Measurements from ENCODE around the gene ME3. TPM values are rescaled to one million over a fixed set of nuclear protein-coding genes. Genes with fewer than 3 reads are reported as not detected.

Gene ME3
- total RNA-seq, 2 experiments from 2014 or later, result 1.5 to 2.9 TPM

DNA sequence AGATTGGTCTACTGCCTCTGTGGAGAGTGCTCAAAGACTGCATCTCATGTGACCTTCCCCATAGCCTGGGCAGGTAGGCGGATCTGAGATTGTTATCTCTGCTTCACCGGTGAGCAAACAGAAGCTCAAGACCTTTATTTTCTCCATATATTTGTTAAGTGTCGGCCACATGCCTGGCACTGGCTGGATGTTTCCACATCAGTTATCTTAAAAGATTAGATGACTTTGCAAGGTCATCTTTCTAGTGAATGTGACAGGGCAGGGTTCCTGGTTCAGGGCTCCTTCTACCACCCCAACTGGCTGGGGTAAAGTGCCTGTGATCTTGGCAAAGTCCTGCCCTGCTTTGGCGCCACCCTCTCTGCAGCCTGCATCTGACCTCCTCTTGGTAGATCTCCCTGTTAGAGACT lies 172.7 kb downstream of the ME3 start:
- POLR2A ChIA-PET, result no interaction called here
- no peak overlapping the region for H3K4me3 Mint-ChIP-seq
- no peak for DNase-seq
- no peak overlapping the region for H3K27ac Mint-ChIP-seq
- peaks cover 8% of the 10 kb centered on the region for H3K4me1 Mint-ChIP-seq
- H3K27me3 Mint-ChIP-seq, result no peaks in the 10 kb centered on the region
- CTCF ChIA-PET, result interaction anchor here (1.0 kb wide), 1 partner anchor 45 kb away, joined by 3 read pairs; no protein-coding TSS in a partner anchor
- H3K9me3 Mint-ChIP-seq, result no peaks in the 10 kb centered on the region
- no peaks in the 10 kb centered on the region for H3K36me3 Mint-ChIP-seq (ENCODE audit: low read depth)

DNA sequence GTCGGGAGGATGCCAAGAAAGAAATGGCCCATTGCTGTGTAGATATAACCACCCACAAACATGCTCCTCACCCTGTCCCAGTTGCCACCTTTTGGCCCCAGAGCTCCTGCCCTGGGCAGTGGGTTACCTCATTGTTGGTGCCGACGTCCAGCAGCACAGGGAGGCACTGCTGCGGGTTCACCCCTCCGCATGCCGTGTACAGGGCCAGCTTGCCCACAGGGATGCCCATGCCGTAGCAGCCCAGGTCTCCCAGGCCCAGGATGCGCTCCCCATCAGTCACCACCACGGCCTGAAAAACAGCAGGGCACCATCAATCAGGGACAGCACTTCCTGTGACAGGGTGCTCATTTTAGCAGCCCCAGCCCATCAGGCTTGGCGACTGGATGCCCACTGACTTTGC lies 174.6 kb downstream of the ME3 start:
- H3K27ac Mint-ChIP-seq, result no peak overlapping the region
- no peaks in the 10 kb centered on the region for H3K27me3 Mint-ChIP-seq
- no peaks in the 10 kb centered on the region for H3K9me3 Mint-ChIP-seq
- ChIA-PET POLR2A (no interaction called here), CTCF (no interaction called here)
- H3K4me3 Mint-ChIP-seq, result no peak overlapping the region
- H3K36me3 Mint-ChIP-seq (ENCODE audit: low read depth), result no peaks in the 10 kb centered on the region
- DNase-seq, result no peak
- no peaks in the 10 kb centered on the region for H3K4me1 Mint-ChIP-seq

- ChIA-PET POLR2A (no interaction called here), CTCF (no interaction called here)
- no peaks in the 10 kb centered on the region for H3K4me1 Mint-ChIP-seq
- no peaks in the 10 kb centered on the region for H3K27me3 Mint-ChIP-seq
- no peaks in the 10 kb centered on the region for H3K9me3 Mint-ChIP-seq
- no peak for DNase-seq
- no peak overlapping the region for H3K27ac Mint-ChIP-seq
- no peaks in the 10 kb centered on the region for H3K36me3 Mint-ChIP-seq (ENCODE audit: low read depth)
- H3K4me3 Mint-ChIP-seq, result no peak overlapping the region
Observed at GRCh38 chr11:86497310-86497709, 175.1 kb downstream of the ME3 start.

DNA sequence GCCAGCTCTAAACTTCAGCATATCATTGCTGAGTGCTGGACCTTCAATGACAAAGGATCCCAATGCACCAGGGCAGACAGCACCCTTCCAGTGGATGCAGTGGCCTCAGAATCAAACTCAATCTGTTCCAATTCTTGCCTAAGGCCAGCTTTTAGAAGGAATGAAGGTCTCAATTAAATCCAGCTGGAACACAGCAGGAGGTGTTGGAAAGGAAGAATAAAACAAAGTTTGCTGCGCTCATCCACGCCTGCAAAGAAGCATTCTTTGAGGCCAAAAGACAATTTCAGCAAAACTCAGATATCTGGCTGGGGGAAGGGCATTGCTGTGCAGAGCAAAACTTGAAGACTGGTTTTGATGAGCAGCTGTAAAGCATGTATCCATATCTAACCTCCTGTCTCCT lies 177.1 kb downstream of the ME3 start:
- ChIA-PET CTCF (no interaction called here), POLR2A (no interaction called here)
- Mint-ChIP-seq H3K36me3 (ENCODE audit: low read depth) (no peaks in the 10 kb centered on the region), H3K4me3 (no peak overlapping the region), H3K4me1 (no peaks in the 10 kb centered on the region), H3K27me3 (no peaks in the 10 kb centered on the region), H3K9me3 (no peaks in the 10 kb centered on the region), H3K27ac (no peak overlapping the region)
- DNase-seq, result no peak

DNA sequence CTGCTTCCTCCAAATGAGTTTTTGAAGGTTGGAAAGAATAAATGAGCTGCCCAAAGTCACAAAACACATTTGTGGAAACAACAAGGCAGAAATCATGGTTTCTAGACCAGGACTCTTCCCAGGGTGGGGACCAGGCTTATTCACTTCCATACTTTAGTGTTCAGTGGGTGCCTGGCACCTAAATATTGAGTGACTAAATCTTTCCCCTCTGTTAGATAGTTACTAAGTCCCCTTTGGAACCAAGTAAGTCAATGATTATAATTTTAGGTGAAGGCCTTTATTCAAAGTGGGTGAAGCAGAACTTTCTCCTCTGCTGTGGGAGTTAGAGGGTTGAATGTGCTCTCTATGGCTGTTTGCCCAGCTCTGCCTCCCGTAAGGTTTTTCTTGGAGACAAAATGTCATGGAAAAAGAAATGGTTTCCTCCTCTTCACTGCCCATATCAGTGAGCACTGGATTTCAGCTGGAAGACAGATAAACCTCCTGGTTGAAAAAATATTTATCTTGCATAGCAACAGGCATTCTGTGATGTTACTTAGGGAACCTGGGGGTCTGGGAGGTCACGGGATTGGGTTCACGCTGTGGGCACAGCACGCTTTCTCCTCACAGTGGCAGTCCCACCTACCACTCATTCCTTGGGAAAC lies 179.9 kb downstream of the ME3 start:
- ChIA-PET POLR2A (interaction anchor here (0.5 kb wide), 1 partner anchor 800 kb away, joined by 3 read pairs; no protein-coding TSS in a partner anchor), CTCF (interaction anchor here (0.6 to 1.6 kb wide), 3 partner anchors 9 to 165 kb away, joined by 3 to 5 read pairs (median 4); no protein-coding TSS in a partner anchor)
- H3K27me3 Mint-ChIP-seq, result no peaks in the 10 kb centered on the region
- H3K27ac Mint-ChIP-seq, result no peak overlapping the region
- H3K36me3 Mint-ChIP-seq (ENCODE audit: low read depth), result no peaks in the 10 kb centered on the region
- DNase-seq, result no peak
- no peaks in the 10 kb centered on the region for H3K4me1 Mint-ChIP-seq
- H3K4me3 Mint-ChIP-seq, result no peak overlapping the region
- H3K9me3 Mint-ChIP-seq, result no peaks in the 10 kb centered on the region

DNA sequence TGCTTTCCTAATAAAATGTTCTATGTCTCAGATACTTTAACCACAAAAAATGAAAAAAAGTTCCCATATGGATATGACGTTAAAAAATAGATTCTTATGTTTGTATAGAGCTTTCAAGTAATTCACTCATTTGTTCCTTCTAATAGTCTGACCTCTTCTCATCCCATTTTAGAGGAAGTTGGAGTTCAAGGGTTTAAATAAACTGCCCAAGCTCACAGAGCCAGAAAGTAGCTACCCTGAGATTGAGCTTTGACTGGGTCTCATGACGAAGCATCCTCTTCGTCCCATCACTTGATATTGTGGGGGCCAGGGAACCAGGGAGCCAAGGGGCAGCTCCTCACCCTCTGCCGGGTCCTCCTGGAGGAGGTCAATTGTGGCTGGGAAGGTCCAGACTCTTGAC lies 181.4 kb downstream of the ME3 start:
- no peaks in the 10 kb centered on the region for H3K27me3 Mint-ChIP-seq
- H3K4me3 Mint-ChIP-seq, result no peak overlapping the region
- no peaks in the 10 kb centered on the region for H3K36me3 Mint-ChIP-seq (ENCODE audit: low read depth)
- no peaks in the 10 kb centered on the region for H3K9me3 Mint-ChIP-seq
- ChIA-PET POLR2A (no interaction called here), CTCF (no interaction called here)
- DNase-seq, result no peak
- H3K4me1 Mint-ChIP-seq, result no peaks in the 10 kb centered on the region
- no peak overlapping the region for H3K27ac Mint-ChIP-seq

GRCh38 chr11:86490582-86490981 lies 181.8 kb downstream of the ME3 start:
- H3K9me3 Mint-ChIP-seq, result no peaks in the 10 kb centered on the region
- no peak for DNase-seq
- ChIA-PET POLR2A (no interaction called here), CTCF (no interaction called here)
- no peaks in the 10 kb centered on the region for H3K4me1 Mint-ChIP-seq
- no peak overlapping the region for H3K27ac Mint-ChIP-seq
- H3K36me3 Mint-ChIP-seq (ENCODE audit: low read depth), result no peaks in the 10 kb centered on the region
- H3K4me3 Mint-ChIP-seq, result no peak overlapping the region
- H3K27me3 Mint-ChIP-seq, result no peaks in the 10 kb centered on the region

DNA sequence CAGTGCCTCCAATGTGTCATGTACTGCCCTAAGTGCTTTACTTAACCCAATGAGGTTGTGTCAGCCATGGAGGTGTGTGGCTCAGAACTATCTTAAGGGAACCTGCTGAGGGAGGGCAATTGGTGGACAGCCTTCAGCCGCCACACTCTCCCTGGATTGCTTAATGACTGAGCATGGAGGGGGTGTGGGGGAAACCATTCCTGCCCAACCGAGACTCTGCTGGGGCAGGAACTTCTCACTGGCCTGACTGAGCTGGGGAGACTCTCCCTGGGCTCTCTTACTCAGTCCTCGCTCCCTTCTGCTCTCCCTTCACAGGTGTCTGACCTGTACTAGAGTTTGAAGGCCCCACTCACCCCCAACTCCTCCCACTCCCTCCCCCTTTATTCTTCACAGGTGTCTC lies 183.0 kb downstream of the ME3 start:
- H3K4me3 Mint-ChIP-seq, result no peak overlapping the region
- DNase-seq, result no peak
- no peaks in the 10 kb centered on the region for H3K27me3 Mint-ChIP-seq
- no peak overlapping the region for H3K27ac Mint-ChIP-seq
- H3K4me1 Mint-ChIP-seq, result no peaks in the 10 kb centered on the region
- POLR2A ChIA-PET, result no interaction called here
- H3K36me3 Mint-ChIP-seq (ENCODE audit: low read depth), result no peaks in the 10 kb centered on the region
- CTCF ChIA-PET, result interaction anchor here (1.0 kb wide), 1 partner anchor 10 kb away, joined by 3 read pairs; no protein-coding TSS in a partner anchor
- no peaks in the 10 kb centered on the region for H3K9me3 Mint-ChIP-seq

GRCh38 chr11:86488553-86488952 lies 183.9 kb downstream of the ME3 start:
- ChIA-PET POLR2A (no interaction called here), CTCF (no interaction called here)
- H3K4me3 Mint-ChIP-seq, result no peak overlapping the region

GRCh38 chr11:86487671-86488070 lies 184.7 kb downstream of the ME3 start:
- no peaks in the 10 kb centered on the region for H3K9me3 Mint-ChIP-seq
- no peaks in the 10 kb centered on the region for H3K4me1 Mint-ChIP-seq
- H3K27me3 Mint-ChIP-seq, result no peaks in the 10 kb centered on the region
- ChIA-PET POLR2A (no interaction called here), CTCF (no interaction called here)
- no peak for DNase-seq
- H3K27ac Mint-ChIP-seq, result no peak overlapping the region
- no peaks in the 10 kb centered on the region for H3K36me3 Mint-ChIP-seq (ENCODE audit: low read depth)
- H3K4me3 Mint-ChIP-seq, result no peak overlapping the region

More at GRCh38 chr11:86488553-86488952, 183.9 kb downstream of the ME3 start:
- Mint-ChIP-seq H3K27me3 (no peaks in the 10 kb centered on the region), H3K27ac (no peak overlapping the region), H3K4me1 (no peaks in the 10 kb centered on the region), H3K9me3 (no peaks in the 10 kb centered on the region), H3K36me3 (ENCODE audit: low read depth) (no peaks in the 10 kb centered on the region)
- no peak for DNase-seq

DNA sequence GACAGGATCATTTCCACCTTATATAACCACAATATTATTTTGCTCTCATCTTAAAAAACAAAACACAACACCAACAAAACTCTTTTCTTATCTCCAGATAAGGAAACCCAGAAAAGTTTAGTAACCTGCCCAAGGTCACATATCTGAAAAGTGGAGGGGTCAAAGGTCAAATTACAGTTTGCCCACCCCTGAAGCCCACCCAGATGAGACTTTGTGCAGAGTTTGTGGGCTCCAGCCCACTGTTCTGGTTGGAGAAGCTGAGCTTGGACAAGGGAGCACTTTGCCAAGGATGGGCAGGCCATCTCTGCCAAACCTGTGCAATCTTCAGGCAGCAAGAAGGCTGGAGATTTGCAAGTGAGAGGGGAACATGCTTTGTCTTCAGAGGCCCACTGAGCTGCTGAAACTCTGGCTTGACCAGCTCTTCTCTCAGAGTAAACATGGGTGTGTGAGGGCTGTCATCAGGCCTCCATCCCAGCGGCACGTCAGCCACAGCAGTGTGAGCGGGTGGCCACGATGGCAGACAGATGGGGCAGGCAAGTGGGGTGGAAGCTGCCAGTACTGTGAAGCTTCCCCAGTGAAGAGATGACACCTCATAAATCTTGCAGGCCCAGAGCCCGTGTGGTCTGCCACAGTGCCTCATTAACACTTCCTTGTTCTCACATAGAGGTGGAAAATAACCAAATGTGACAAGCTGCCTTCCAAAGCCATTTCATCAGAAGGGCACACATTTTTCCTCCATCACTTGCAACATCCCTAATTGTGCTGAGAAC lies 186.0 kb downstream of the ME3 start:
- ChIA-PET CTCF (no interaction called here), POLR2A (no interaction called here)
- H3K27ac Mint-ChIP-seq, result no peak overlapping the region
- DNase-seq, result no peak
- no peaks in the 10 kb centered on the region for H3K4me1 Mint-ChIP-seq
- H3K27me3 Mint-ChIP-seq, result no peaks in the 10 kb centered on the region
- H3K9me3 Mint-ChIP-seq, result no peaks in the 10 kb centered on the region
- H3K36me3 Mint-ChIP-seq (ENCODE audit: low read depth), result no peaks in the 10 kb centered on the region
- no peak overlapping the region for H3K4me3 Mint-ChIP-seq

DNA sequence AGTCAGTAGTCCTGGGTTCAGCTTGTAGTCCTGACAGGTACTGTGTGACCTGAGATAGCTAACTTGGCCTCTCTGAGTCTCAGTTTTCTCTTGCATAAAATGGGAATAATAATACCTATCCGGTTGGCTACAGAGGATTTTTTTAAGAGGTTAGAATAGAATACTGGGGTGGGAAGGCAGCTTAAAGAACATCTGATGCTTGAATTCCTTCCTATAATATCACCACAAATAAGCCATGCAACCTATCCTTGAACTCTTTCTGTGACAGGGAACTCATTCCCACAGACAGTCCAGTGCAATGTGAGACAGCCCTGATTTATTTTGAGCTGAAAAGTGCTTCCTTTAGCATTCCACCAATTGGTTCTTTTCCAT lies 187.6 kb downstream of the ME3 start:
- ChIA-PET CTCF (interaction anchor here (0.6 to 1.6 kb wide), 4 partner anchors 9 to 679 kb away, joined by 3 to 6 read pairs (median 4); no protein-coding TSS in a partner anchor), POLR2A (no interaction called here)
- H3K4me1 Mint-ChIP-seq, result no peaks in the 10 kb centered on the region
- H3K36me3 Mint-ChIP-seq (ENCODE audit: low read depth), result no peaks in the 10 kb centered on the region
- no peak for DNase-seq
- no peak overlapping the region for H3K4me3 Mint-ChIP-seq
- H3K27me3 Mint-ChIP-seq, result no peaks in the 10 kb centered on the region
- no peaks in the 10 kb centered on the region for H3K9me3 Mint-ChIP-seq
- no peak overlapping the region for H3K27ac Mint-ChIP-seq

DNA sequence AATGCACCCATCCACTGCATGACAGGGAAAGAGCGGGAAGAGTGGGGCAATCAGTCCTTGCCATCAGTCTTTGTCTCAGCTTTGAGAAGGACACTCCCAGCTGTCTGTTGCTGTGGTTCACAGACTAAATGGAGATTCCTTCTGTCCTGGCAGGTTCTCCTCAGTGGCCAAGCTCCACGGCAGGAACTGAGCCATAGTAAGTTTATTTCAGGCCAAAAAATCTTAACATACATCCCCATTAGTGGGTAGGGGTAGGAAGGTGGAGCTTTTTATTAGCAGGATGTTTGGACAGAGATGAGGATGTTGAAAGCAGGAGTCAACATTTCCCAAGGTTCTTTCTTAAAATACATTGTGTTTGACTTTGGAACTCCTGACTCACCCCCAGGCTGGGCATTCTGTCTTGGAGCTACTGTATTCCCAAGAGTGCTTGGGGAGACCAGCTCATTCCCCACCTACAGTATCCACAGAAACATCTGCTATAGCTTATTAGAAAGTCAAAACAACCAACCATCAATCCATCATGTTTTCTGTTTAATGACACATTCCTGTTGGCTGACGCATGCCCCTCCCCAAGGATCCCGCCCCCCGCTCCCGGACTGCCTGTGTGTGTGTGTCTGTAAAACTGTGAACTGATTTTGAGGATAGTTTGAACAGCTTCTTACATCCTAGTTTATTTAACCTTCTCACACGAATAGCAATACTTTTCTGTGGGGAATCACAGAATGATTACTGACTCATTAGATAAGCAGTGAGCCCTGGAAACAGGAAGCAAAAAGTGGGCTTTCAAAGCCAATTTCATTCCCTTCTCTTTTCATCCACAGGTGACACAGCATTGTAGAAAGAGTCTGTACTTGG lies 188.2 kb downstream of the ME3 start:
- ChIA-PET CTCF (interaction anchor here (1.3 to 1.8 kb wide), 4 partner anchors 8 to 10 kb away, joined by 3 to 4 read pairs (median 4); no protein-coding TSS in a partner anchor), POLR2A (no interaction called here)
- no peak overlapping the region for H3K4me3 Mint-ChIP-seq
- H3K36me3 Mint-ChIP-seq (ENCODE audit: low read depth), result no peaks in the 10 kb centered on the region
- no peak overlapping the region for H3K27ac Mint-ChIP-seq
- no peaks in the 10 kb centered on the region for H3K27me3 Mint-ChIP-seq
- no peak for DNase-seq
- no peaks in the 10 kb centered on the region for H3K9me3 Mint-ChIP-seq
- no peaks in the 10 kb centered on the region for H3K4me1 Mint-ChIP-seq

Data from activated CD4-positive, alpha-beta T cell treated with anti-CD3 and anti-CD28 coated beads, Interleukin-2, amount 10 ng/mL, durations not matched to agents 7 days and 5 days (primary cell).